HAP-1 (cell line): ENCODE results near the gene C1orf21.

Experiments used
- DNase-seq, 2 experiments: peaks; one replicate each; pipeline ENCODE4 v3.0.0-alpha.2; 2016 to 2020; ENCODE audit warnings: low spot score in 2 of 2
- H3K27me3 ChIP-seq: fragments of 250-450 bp; sonication (Bioruptor Pico); 2 replicates; pipeline ENCODE4 v1.5.1; 2020; ENCODE audit warnings: low read depth, mild to moderate bottlenecking, moderate library complexity
- H3K36me3 ChIP-seq: fragments of 250-450 bp; sonication (Bioruptor Pico); replicated peaks from 2 replicates; pipeline ENCODE4 v1.5.1; 2020; ENCODE audit warnings: mild to moderate bottlenecking
- H3K4me1 ChIP-seq: fragments of 250-450 bp; sonication (Bioruptor Pico); 2 replicates; pipeline ENCODE4 v1.5.1; 2020; ENCODE audit warnings: mild to moderate bottlenecking
- H3K4me3 ChIP-seq: fragments of 250-450 bp; sonication (Bioruptor Pico); 2 replicates; pipeline ENCODE4 v1.5.1; 2020; ENCODE audit warnings: mild to moderate bottlenecking, moderate library complexity
- H3K9me3 ChIP-seq: fragments of 250-450 bp; sonication (Bioruptor Pico); 2 replicates; pipeline ENCODE4 v1.5.1; 2020; ENCODE audit warnings: mild to moderate bottlenecking, moderate library complexity
- in situ Hi-C: fragments of 300-500 bp; cut with MboI; formaldehyde crosslinking; loops from 3 replicates; pipeline ENCODE4 v1.14.3; 2020; ENCODE audit warnings: low sequenced_read_pairs, inconsistent platforms, mixed read lengths

C1orf21 gene

DNA sequence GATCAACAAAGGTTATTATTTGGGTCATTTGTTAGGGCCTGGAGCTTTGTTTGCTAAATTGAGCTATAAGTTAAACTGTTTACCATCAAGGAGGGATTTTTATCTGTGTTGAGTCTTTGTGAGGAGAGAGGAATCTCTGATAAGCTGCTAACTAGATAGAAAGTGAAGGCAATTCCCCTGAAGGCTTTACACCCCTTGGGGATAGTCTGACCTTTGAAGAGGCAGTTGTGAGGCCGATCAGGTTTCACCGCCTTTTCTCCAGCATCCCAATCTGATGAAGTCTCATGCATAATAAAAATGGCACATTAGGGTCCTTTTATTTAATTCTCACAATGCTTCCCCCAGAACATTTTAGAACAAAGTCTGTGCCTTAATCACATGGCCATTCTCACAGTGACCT is 21.8 kb downstream of the C1orf21 start:
- DNase-seq: peak; percentile 61 to 66
- Histone ChIP-seq H3K9me3 (no peaks in the 10 kb centered on the region), H3K27me3 (no peaks in the 10 kb centered on the region), H3K4me3 (no peak overlapping the region), H3K36me3 (no peaks in the 10 kb centered on the region), H3K4me1 (peaks cover 41% of the 10 kb centered on the region)
- in situ Hi-C loops: no loop called here

DNA sequence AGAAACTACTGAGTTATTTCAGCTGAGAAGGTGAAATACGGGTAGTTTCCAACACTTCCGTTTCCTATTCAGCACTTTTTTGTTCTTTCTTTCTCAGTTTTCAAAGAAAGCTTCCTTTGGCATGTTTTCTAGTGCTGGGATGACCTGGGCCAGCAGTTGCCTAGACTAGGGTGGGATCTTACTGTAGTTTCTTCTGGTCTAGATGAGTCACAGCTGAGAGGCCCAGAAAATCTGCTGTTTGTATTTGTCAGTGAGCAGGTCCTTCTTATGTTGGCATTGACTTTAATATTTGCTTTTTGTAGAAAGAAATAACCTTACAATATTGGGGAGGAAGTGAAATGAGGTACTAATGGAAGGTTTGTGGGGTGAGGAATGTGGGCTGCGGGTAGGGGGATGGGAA is 22.2 kb downstream of the C1orf21 start:
- Histone ChIP-seq H3K4me3 (no peak overlapping the region), H3K27me3 (no peaks in the 10 kb centered on the region), H3K4me1 (peaks cover 36% of the 10 kb centered on the region), H3K9me3 (no peaks in the 10 kb centered on the region), H3K36me3 (no peaks in the 10 kb centered on the region)
- no peak for DNase-seq
- in situ Hi-C loops: no loop called here

DNA sequence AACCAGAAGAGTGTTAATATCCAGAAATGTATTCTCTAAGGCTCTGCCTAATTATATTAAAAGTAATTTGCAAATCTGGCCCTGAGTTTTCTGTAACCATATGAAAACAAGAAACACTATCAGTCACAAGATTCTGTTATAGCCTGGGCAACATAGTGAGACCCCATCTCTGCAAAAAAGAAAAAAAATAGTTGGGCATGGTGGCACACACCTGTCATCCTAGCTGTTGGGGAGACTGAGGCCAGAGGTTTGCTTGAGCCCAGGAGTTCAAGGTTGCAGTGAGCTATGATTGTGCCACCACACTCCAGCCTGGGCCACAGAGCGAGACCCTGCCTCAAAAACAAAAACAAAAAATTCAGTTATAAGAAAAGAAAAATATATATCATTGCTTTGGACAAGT is 25.6 kb downstream of the C1orf21 start:
- H3K4me3 ChIP-seq: no peak overlapping the region
- H3K4me1 ChIP-seq: peaks cover 23% of the 10 kb centered on the region
- no peaks in the 10 kb centered on the region for H3K9me3 ChIP-seq
- H3K27me3 ChIP-seq: no peaks in the 10 kb centered on the region
- no peak for DNase-seq
- H3K36me3 ChIP-seq: no peaks in the 10 kb centered on the region
- in situ Hi-C loops: no loop called here

DNA sequence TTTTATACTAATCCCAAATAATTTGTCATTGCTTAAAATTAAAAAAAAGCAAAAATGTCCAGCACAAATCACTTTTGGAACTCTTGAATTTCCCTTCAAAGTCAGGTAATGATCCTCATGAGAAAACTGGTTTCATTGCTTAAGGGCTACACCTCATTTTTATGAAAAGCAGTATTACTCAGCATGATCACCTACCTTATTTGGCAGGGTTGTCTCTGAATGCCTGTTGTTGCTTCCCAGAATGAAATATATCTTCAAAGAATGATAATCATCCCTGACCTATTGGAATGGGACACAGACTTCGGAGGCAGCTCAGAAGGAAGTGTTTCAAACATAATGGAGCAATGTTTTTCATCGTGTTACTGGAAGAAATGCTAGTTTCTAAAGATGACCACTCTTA is 29.7 kb downstream of the C1orf21 start:
- in situ Hi-C loops: no loop called here

DNA sequence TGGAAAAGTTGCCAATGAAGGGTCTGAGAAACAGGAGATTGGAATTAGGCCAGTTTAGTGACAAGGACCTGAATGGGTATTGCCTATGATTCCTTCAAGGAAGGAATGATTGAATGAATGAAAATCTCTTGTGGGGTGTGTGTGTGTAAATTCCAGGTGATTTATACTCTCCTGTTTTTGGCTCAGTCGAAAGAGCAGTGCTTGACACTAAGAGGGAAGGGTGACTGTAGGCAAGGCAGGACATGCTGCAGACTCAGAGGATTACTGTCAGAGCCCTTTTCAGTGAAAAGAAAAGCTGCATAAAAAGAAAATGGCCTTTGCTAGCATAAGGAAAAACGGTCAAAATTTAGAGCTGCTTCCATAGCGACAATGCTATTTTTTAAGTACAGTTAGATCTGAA is 30.1 kb downstream of the C1orf21 start:
- Histone ChIP-seq H3K27me3 (no peaks in the 10 kb centered on the region), H3K4me1 (peaks cover 16% of the 10 kb centered on the region), H3K9me3 (no peaks in the 10 kb centered on the region), H3K36me3 (no peaks in the 10 kb centered on the region), H3K4me3 (no peak overlapping the region)
- no peak for DNase-seq
- in situ Hi-C loops: no loop called here

More for the DNA sequence above, 29.7 kb downstream of the C1orf21 start:
- Histone ChIP-seq H3K27me3 (no peaks in the 10 kb centered on the region), H3K36me3 (no peaks in the 10 kb centered on the region), H3K9me3 (no peaks in the 10 kb centered on the region), H3K4me1 (peaks cover 11% of the 10 kb centered on the region), H3K4me3 (no peak overlapping the region)
- DNase-seq: no peak

DNA sequence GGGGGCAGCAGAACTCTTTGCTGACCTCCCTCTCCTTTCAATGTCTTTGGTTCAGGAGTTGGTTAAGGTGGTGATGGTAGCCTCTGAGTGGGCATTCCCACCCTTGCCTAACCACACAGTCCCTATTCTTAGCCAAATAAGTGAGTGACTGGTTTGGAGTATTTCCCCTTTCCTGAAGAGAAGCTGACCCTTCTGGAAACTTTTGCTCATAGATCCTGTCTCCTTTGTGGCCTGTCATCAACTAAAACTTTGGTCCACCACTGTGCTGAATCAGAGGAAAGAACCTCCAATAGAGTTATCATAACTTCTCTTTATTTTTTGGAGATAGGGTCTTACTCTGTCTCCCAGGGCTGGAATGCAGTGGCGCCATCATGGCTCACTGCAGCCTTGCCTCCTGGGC is 31.1 kb downstream of the C1orf21 start:
- no peak for DNase-seq
- Histone ChIP-seq H3K4me1 (peaks cover 23% of the 10 kb centered on the region), H3K4me3 (no peak overlapping the region), H3K27me3 (no peaks in the 10 kb centered on the region), H3K9me3 (no peaks in the 10 kb centered on the region), H3K36me3 (no peaks in the 10 kb centered on the region)
- in situ Hi-C loops: no loop called here

DNA sequence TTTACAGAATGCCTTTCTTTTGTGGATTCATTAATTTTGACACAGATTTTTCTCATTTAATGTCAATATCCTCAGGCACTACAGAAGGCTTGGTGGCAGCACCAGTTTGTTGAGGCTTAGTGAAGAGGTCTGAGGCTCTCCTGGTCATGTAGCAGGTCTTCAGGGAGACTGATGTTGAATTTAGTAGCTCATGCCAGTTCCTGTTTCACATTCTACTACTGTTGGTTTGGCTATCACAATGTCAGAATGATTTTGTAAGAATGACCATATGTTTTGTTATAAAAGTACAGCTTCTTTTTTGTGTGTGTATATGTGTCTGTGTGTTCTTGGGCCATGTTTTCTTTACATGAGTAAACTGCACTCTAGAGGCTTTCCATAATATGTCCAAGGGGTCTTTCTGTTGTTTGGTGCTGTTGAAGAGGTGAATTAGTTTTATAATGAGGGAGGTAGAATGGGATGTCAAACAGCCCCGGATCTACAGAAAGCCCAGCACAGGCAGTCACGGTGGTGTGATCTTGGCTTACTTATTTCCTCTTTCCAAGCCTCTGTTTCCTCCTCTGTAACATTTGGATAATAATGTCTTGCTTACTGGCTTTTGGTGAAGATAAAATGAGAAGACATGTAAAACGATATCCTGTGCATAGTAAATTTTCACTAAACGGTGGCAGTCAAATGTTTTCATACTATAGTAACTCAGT is 32.0 kb downstream of the C1orf21 start:
- DNase-seq: no peak
- H3K4me1 ChIP-seq: peaks cover 23% of the 10 kb centered on the region
- in situ Hi-C loops: no loop called here
- no peaks in the 10 kb centered on the region for H3K36me3 ChIP-seq
- no peaks in the 10 kb centered on the region for H3K9me3 ChIP-seq
- no peaks in the 10 kb centered on the region for H3K27me3 ChIP-seq
- no peak overlapping the region for H3K4me3 ChIP-seq

DNA sequence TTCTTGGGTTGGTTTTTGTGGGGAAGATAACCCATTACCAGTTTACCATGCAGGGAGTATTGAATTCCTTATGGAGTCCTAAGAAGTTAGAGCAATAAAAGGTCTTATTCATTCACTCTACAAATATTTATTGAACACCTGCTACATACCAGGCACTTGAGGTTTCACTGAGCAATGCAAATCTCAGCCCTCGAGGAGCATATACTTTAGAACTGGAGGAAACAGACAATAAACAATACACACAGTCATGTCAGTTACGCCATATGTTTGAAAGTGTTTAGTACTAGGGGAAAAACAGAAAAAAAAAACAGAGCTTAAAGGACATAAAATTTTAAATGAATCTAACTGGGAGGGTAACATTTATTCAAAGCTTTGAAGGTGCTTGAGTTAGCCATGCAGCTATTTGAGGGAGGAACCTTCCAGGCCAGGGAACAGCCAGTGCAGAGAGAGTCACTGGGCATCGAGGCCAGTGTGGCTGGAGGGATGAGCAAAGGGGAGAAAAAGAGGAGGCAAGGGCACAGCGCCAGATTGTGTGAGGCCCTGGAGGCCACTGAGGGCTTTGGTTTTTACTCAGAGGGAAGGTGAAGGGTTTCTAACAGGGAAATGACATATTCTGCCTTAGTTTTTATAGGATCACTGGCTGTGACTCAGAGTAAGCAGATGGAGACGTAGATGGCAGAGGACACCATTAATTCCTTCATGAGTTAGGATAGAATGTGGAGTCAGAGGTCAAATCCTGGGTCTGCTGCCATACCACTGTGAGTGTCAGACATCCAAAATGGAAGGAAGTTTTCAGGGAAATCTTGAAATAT is 32.7 kb downstream of the C1orf21 start:
- Histone ChIP-seq H3K9me3 (no peaks in the 10 kb centered on the region), H3K36me3 (no peaks in the 10 kb centered on the region), H3K4me3 (no peak overlapping the region), H3K27me3 (no peaks in the 10 kb centered on the region), H3K4me1 (peaks cover 23% of the 10 kb centered on the region)
- in situ Hi-C loops: no loop called here
- DNase-seq: no peak

DNA sequence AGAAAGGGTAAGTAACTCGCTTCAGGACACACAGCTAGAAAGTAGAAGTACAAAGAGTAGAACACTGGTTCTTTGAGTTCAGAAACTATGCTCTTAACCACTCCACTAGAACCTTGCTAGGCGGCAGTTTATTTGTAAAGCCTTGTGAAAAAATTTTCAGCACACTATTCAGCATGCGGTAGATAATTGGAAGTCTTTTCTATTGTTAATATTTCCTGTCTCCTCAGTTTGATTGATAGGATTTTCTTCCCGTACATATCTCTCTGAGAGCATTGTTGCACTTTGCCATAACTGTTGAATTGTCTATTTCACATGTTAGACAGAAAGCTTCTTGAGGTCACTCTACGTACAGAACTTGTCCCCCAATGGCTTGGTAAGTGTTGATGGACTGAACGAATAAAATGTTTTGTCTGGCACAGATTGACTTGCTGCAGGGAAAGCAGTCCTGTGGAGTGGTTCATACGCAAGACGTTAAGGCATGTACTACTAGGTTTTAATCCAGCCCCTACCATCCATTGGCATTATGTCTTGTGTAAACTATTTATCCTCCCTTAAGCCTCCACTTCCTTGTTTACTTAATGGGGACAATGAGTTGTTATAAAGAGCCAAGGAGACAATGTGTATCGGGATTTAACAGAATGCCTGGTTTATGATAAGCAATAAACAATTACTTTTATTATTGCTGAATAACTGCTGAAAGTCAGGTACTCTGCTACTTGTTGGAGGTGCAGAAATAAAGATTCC is 35.8 kb downstream of the C1orf21 start:
- Histone ChIP-seq H3K4me3 (no peak overlapping the region), H3K36me3 (no peaks in the 10 kb centered on the region), H3K9me3 (no peaks in the 10 kb centered on the region), H3K4me1 (peaks cover 14% of the 10 kb centered on the region), H3K27me3 (no peaks in the 10 kb centered on the region)
- in situ Hi-C loops: no loop called here
- DNase-seq: peak in 1 of 2 experiments; percentile 24

DNA sequence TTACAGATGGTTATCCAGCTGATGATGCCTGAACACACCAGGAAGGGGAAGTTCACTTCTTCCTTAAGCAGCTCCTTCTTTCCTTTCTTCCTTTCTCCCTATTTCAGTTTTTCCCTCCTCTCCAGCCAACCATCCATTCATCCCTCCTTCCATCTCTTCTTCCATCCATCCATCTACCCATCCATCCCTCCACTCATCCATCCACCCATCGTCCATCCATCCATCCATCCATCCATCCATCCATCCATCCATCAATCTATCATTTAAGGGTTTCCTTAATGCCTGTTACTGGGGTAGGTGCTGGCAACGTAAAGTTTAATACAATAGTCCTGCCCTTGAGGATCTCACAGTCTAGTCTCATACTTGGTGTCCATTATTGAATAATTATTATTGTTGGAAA is 36.8 kb downstream of the C1orf21 start:
- in situ Hi-C loops: no loop called here
- Histone ChIP-seq H3K36me3 (no peaks in the 10 kb centered on the region), H3K27me3 (no peaks in the 10 kb centered on the region), H3K9me3 (no peaks in the 10 kb centered on the region), H3K4me1 (peaks cover 14% of the 10 kb centered on the region), H3K4me3 (no peak overlapping the region)
- DNase-seq: no peak

DNA sequence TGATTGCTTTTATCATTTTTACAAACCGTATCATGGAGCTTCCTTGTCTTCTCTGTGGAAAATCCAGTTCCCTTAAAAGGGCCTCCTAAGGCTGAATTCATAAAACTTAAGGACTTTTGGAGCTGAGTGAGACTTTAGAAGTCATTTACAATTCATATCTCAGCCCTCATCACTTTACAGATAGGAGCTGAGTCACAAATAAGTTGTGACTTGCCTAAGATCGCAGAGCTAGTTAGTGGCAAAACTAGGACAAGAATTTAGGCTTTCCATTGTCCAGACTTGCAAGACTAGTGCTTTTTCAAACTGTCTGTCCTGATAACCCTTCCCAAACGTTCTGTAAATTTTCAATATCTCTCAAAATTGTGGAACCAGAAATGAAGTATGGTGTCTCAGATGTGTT is 37.3 kb downstream of the C1orf21 start:
- no peak for DNase-seq
- H3K27me3 ChIP-seq: no peaks in the 10 kb centered on the region
- H3K4me1 ChIP-seq: peaks cover 14% of the 10 kb centered on the region
- H3K9me3 ChIP-seq: no peaks in the 10 kb centered on the region
- in situ Hi-C loops: no loop called here
- H3K4me3 ChIP-seq: no peak overlapping the region
- H3K36me3 ChIP-seq: no peaks in the 10 kb centered on the region

DNA sequence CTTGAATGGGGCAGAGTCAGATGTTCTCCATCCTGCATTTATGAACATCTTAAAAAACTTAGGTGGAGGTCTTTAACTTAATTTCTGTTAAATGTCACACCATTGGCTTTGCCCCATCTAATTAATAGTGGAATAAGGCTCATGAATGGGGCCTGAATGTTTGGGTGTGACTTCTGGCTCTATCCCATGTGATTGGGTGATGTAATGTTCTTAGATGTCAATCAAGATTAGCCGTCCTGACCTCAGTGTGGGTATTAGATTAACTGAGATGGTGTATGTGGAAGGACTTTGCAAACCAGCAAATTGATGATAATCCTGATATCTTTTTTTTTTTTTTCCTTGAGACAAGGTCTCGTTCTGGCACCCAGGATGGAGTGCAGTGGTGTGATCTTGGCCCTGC is 38.1 kb downstream of the C1orf21 start:
- Histone ChIP-seq H3K4me1 (peaks cover 14% of the 10 kb centered on the region), H3K4me3 (no peak overlapping the region), H3K9me3 (no peaks in the 10 kb centered on the region), H3K27me3 (no peaks in the 10 kb centered on the region), H3K36me3 (no peaks in the 10 kb centered on the region)
- in situ Hi-C loops: no loop called here
- no peak for DNase-seq

DNA sequence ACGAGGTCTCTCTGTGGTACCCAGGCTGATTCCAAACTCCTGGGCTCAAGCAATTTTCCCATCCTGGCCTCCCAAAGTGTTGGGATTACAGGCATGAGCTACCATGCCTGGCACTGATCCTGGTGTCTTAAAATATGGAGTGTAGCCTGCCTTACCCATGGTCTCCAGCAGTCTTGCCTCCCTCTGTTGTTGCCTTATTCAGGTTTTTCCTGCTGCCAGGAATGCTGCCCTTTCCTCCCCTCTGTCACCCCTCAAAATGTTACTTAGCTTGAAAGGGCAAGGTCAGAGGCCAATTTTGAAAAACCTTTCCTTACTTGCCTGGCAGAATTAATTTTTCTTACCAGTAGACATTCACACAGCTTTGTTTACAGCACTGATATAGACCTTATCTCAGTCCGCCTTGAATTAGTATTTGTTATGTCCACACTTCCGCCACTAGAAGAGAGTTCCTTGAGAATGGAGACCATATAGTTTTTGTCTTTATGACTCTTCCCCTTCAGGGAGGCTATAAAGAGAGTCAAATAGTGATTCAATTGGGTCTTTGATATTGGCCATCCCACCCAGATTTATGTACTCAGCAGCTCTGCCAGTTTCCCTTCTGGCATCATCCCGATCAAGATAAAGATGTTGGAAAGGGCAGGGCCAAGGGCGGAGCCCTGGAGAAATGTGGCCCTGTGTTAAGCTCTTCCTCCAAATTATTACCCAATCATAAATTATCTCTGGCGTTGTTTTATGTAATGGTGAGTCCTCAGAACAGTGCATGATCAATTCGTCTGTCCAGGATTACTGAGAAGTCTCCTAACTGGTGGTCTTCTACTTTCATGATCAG is 38.8 kb downstream of the C1orf21 start:
- in situ Hi-C loops: no loop called here
- H3K4me1 ChIP-seq: peaks cover 14% of the 10 kb centered on the region
- DNase-seq: no peak
- no peaks in the 10 kb centered on the region for H3K9me3 ChIP-seq
- no peaks in the 10 kb centered on the region for H3K27me3 ChIP-seq
- no peak overlapping the region for H3K4me3 ChIP-seq
- H3K36me3 ChIP-seq: no peaks in the 10 kb centered on the region
